UCSD-AML1 (cell line): ENCODE results near the gene STARD13.

ENCODE experiments used
- DNase-seq: peaks from one replicate; lab custom pipeline; 2025; ENCODE audit not compliant: unreplicated experiment; lab: John Stamatoyannopoulos, UW

STARD13 gene

GRCh38 chr13:33069365-33069764 lies 216.2 kb downstream of the STARD13 start:
- DNase-seq, result no peak

GRCh38 chr13:33066329-33066728 lies 219.2 kb downstream of the STARD13 start:
- no peak for DNase-seq

- no peak for DNase-seq
Measured at GRCh38 chr13:33060815-33061214, 224.7 kb downstream of the STARD13 start.

- no peak for DNase-seq
Measured at GRCh38 chr13:33058776-33059327, 226.7 kb downstream of the STARD13 start.

- peak; percentile 13 for DNase-seq
Measured at GRCh38 chr13:33057019-33057780, 228.4 kb downstream of the STARD13 start.

DNA sequence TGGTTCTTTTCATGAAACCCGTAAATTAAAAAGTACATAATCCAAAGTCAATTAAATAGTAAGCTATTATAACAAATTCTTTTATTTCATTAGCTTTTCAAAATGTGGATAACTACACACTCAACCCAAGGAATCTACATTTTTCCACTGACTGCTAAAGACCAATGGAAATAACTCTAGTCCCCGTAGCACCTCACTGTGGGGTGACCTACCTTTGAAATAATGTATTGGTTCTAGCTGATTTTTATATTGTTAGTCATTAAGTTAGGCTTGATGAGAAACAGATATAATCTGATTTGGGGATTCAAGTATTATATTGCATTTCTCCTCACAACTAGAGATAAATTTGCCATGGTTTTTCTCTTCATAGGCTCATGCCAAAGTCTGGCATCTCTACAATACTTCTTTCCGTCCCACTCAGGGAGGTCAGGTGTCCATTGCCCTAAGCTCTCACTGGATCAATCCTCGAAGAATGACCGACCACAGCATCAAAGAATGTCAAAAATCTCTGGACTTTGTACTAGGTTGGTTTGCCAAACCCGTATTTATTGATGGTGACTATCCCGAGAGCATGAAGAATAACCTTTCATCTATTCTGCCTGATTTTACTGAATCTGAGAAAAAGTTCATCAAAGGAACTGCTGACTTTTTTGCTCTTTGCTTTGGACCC lies 232.0 kb downstream of the STARD13 start:
- DNase-seq, result no peak
